Pancreas (tissue), 10 donors: ENCODE data around the gene P3H1. TPM values are rescaled to one million over a fixed set of nuclear protein-coding genes. Genes with fewer than 3 reads are reported as not detected.
A peak's percentile ranks its signal among the peaks of the same experiment; 100 is the strongest.

ENCODE experiments used
- ATAC-seq, 4 donors: fragments of 200-7000 bp; cut with Tn5 transposase; one replicate each; pipeline versions ENCODE4 v1.8.0 to v1.9.1; 2020; ENCODE audit warnings: mild to moderate bottlenecking in 4 of 4, moderate library complexity in 4 of 4
- DNase-seq, 6 donors: peaks; one replicate each; pipeline ENCODE4 v3.0.0-alpha.2; 2020
- FAIRE-seq: peaks from 2 replicates; lab custom pipeline; 2012; peaks lifted over from hg19 to GRCh38; lab: Jason Lieb, UNC
- H3K27ac ChIP-seq, 4 donors: fragments of 200-600 bp; sonication (generic); 1 replicate in 3 of 4; 2 replicates in 1 of 4; pipeline versions ENCODE4 v1.5.0 to v1.8.0; 2020
- H3K27me3 ChIP-seq, 4 donors: fragments of 200-600 bp; one replicate each; pipeline ENCODE4 v1.8.0; 2021
- H3K36me3 ChIP-seq, 3 donors: fragments of 200-600 bp; sonication (generic) in 1 of 3; one replicate each; pipeline versions ENCODE4 v1.5.0 to v1.8.0; 2020 to 2021
- H3K4me1 ChIP-seq, 3 donors: fragments of 200-600 bp; one replicate each; pipeline ENCODE4 v1.8.0; 2021
- H3K4me3 ChIP-seq, 4 donors: fragments of 200-600 bp; sonication (generic) in 2 of 4; one replicate each; pipeline versions ENCODE4 v1.5.0 to v1.8.0; 2020 to 2021
- H3K9me3 ChIP-seq, 4 donors: fragments of 200-600 bp; one replicate each; pipeline ENCODE4 v1.8.0; 2021
- CTCF ChIP-seq, 4 donors: fragments of 200-600 bp; sonication (generic) in 3 of 4; IDR thresholded peaks; one replicate each; pipeline versions ENCODE4 v1.5.0 to v1.8.0; 2021; ENCODE audit warnings: antibody characterized with exemption in 4 of 4
- WGBS, 2 donors: extraction: QIAGEN DNeasy Blood & Tissue Kit; methylation state at CpG; one replicate each; pipeline ENCODE4 v1.1.7; 2013; 5-methylcytosine and 5-hydroxymethylcytosine counted together
- intact Hi-C, 3 donors: fragments of 100-400 bp; cut with DNase I; formaldehyde crosslinking; loops; one replicate each; pipeline versions ENCODE4 v1.11.1 to v1.14.2; 2022
- polyA plus RNA-seq, 2 donors: library from polyadenylated mRNA; stranded (reverse); fragments of 200-250 nt; gene quantifications; one replicate each; pipeline ENCODE4 v1.2.3, GENCODE V29; 2013
- total RNA-seq, 6 donors: library from RNA; stranded (reverse); fragmentation: NEBNext Ultra II Directional in 4 of 6; extraction: Animal tissue kit (Norgen Biotek cat#: 25700) in 4 of 6; gene quantifications; one replicate each; pipeline versions ENCODE4 v1.2.1 to v1.2.4, GENCODE V29; 2021 to 2023
- donor health status: healthy with polysubstance abuse.
- donor health status: DM: no; HTN: no; CAD: no; lungs with moderate emphysema.
- donor health status: DM: no; HTN: no; CAD: no.
- donor health status: control.
- donor health status: control.
- donor health status: Bipolar disorder and iron deficiency.
- donor health status: DM: yes; HTN: yes; CAD: no.
- donor health status: DM: no; HTN: no; CAD: no.
- donor health status: DM: no; HTN: no; CAD: no.
- donor health status: DM: yes; HTN: yes; CAD: no.

The P3H1 gene
- total and polyA plus RNA-seq, 8 donors, result 6.8 to 37.0 (median 14.0) TPM

- no peaks in the 10 kb centered on the region for H3K9me3 ChIP-seq
- no peak overlapping the region for H3K4me3 ChIP-seq
- peak in 2 of 4 donors; percentile 33 to 35 for TF ChIP-seq CTCF (IDR thresholded peaks at IDR 0.05)
- peaks cover 0 to 14% (median 5%) of the 10 kb centered on the region in 3 donors for H3K36me3 ChIP-seq
- no peak overlapping the region for H3K27ac ChIP-seq
- intact Hi-C loops, result loop anchor here in 1 of 3 donors (10.0 kb wide), 2 partner anchors 162 to 392 kb away; no protein-coding TSS in a partner anchor
- H3K27me3 ChIP-seq, result no peaks in the 10 kb centered on the region
- ATAC-seq (peak; percentile 38 to 84 (median 80)), DNase-seq (peak in 2 of 6 donors; percentile 40 to 45), FAIRE-seq (no peak)
- H3K4me1 ChIP-seq, result no peaks in the 10 kb centered on the region
- WGBS, 2 donors, result 47 to 53% methylated on average over 14 of the region's 14 CpGs
These were observed 19.7 kb downstream of the P3H1 start for GRCh38 chr1:42747125-42747524.

- H3K4me3 ChIP-seq, result no peak overlapping the region
- WGBS, 2 donors, result 90 to 95% methylated on average over 12 of the region's 12 CpGs
- peak in 1 of 4 donors; percentile 19 for ATAC-seq
- DNase-seq, result peak in 1 of 6 donors; percentile 38
- H3K9me3 ChIP-seq, result no peaks in the 10 kb centered on the region
- no peak for TF ChIP-seq CTCF (IDR thresholded peaks at IDR 0.05)
- H3K27ac ChIP-seq, result no peak overlapping the region
- no peaks in the 10 kb centered on the region for H3K4me1 ChIP-seq
- intact Hi-C loops, result loop anchor here in 1 of 3 donors (10.0 kb wide), 2 partner anchors 162 to 392 kb away; no protein-coding TSS in a partner anchor
- FAIRE-seq, result no peak
- no peaks in the 10 kb centered on the region for H3K27me3 ChIP-seq
- peaks cover 0 to 14% (median 5%) of the 10 kb centered on the region in 3 donors for H3K36me3 ChIP-seq
These were observed 20.3 kb downstream of the P3H1 start for GRCh38 chr1:42746436-42747105.

GRCh38 chr1:42745851-42746250, 21.0 kb downstream of the P3H1 start:
- peaks cover 0 to 14% (median 5%) of the 10 kb centered on the region in 3 donors for H3K36me3 ChIP-seq

GRCh38 chr1:42744148-42744413, 22.7 kb downstream of the P3H1 start:
- Histone ChIP-seq H3K36me3 (peaks cover 0 to 5% (median 0%) of the 10 kb centered on the region in 3 donors), H3K4me3 (no peak overlapping the region), H3K9me3 (no peaks in the 10 kb centered on the region), H3K27ac (no peak overlapping the region), H3K27me3 (no peaks in the 10 kb centered on the region), H3K4me1 (no peaks in the 10 kb centered on the region)
- FAIRE-seq, result no peak
- WGBS, 2 donors, result 87 to 90% methylated on average over 9 of the region's 9 CpGs
- no peak for ATAC-seq
- no peak for TF ChIP-seq CTCF (IDR thresholded peaks at IDR 0.05)
- DNase-seq, result no peak
- intact Hi-C loops, result loop anchor here in 1 of 3 donors (10.0 kb wide), 2 partner anchors 159 to 389 kb away; no protein-coding TSS in a partner anchor

More at GRCh38 chr1:42745851-42746250, 21.0 kb downstream of the P3H1 start:
- no peak for ATAC-seq
- intact Hi-C loops, result loop anchor here in 1 of 3 donors (10.0 kb wide), 2 partner anchors 161 to 391 kb away; no protein-coding TSS in a partner anchor
- no peaks in the 10 kb centered on the region for H3K27me3 ChIP-seq
- H3K9me3 ChIP-seq, result no peaks in the 10 kb centered on the region
- no peak overlapping the region for H3K4me3 ChIP-seq
- WGBS, 2 donors, result 83 to 85% methylated on average over 8 of the region's 8 CpGs
- TF ChIP-seq CTCF (IDR thresholded peaks at IDR 0.05), result no peak
- no peak overlapping the region for H3K27ac ChIP-seq
- FAIRE-seq, result no peak
- H3K4me1 ChIP-seq, result no peaks in the 10 kb centered on the region
- DNase-seq, result no peak
